HFFc6 (cell line): ENCODE results near the gene KRT81. TPM values are rescaled to one million over a fixed set of nuclear protein-coding genes. Genes with fewer than 3 reads are reported as not detected.

Source experiments
- DNase-seq: peaks from one replicate; pipeline ENCODE4 v3.0.0-alpha.2; 2018
- H3K27ac Mint-ChIP-seq: 2 replicates; pipeline ENCODE4 v1.8.0; 2020; ENCODE audit warnings: mild to moderate bottlenecking, mixed read lengths
- H3K27me3 Mint-ChIP-seq: 2 replicates; pipeline ENCODE4 v1.8.0; 2021; ENCODE audit warnings: mild to moderate bottlenecking, moderate library complexity, mixed read lengths; ENCODE audit not compliant: insufficient read depth
- H3K36me3 Mint-ChIP-seq: 2 replicates; pipeline ENCODE4 v1.8.0; 2021; ENCODE audit warnings: low read depth, mixed read lengths
- H3K4me1 Mint-ChIP-seq: 2 replicates; pipeline ENCODE4 v1.8.0; 2020; ENCODE audit warnings: low read depth, mixed read lengths
- H3K4me3 Mint-ChIP-seq: 2 replicates; pipeline ENCODE4 v1.8.0; 2020; ENCODE audit warnings: mild to moderate bottlenecking, moderate library complexity, mixed read lengths
- H3K9me3 Mint-ChIP-seq: 2 replicates; pipeline ENCODE4 v1.8.0; 2020; ENCODE audit warnings: mild to moderate bottlenecking, mixed read lengths
- CTCF ChIP-seq: fragments of 200-600 bp; sonication (generic); IDR thresholded peaks from 2 replicates; pipeline ENCODE4 v1.5.0; 2021; ENCODE audit warnings: antibody characterized with exemption, mild to moderate bottlenecking
- total RNA-seq, 6 experiments: library from RNA; stranded (reverse); fragmentation: NEBNext Ultra II Directional; extraction: Animal tissue kit (Norgen Biotek cat#: 25700); gene quantifications; 2 replicates in 1 of 6; 3 replicates in 5 of 6; pipeline ENCODE4 v1.2.3, GENCODE V29; 2021

Gene KRT81
- total RNA-seq, 6 experiments from 2014 or later = 0.34 to 0.84 (median 0.70) TPM

GRCh38 chr12:52285172-52285745 is 6.1 kb downstream of the KRT81 start:
- TF ChIP-seq CTCF = no peak
- Mint-ChIP-seq H3K36me3 (peaks cover 5% of the 10 kb centered on the region; the same call in 1 of the 2 replicates), H3K4me1 (peaks cover 79% of the 10 kb centered on the region), H3K27ac (peak overlapping the region; percentile 63), H3K4me3 (no peak overlapping the region), H3K9me3 (no peaks in the 10 kb centered on the region), H3K27me3 (peaks cover 2% of the 10 kb centered on the region; the same call in 1 of the 2 replicates)
- DNase-seq = peak; percentile 75

GRCh38 chr12:52284562-52285171 is 6.7 kb downstream of the KRT81 start:
- peak overlapping the region; percentile 63 for H3K27ac Mint-ChIP-seq
- peaks cover 5% of the 10 kb centered on the region; the same call in 1 of the 2 replicates for H3K36me3 Mint-ChIP-seq
- DNase-seq = no peak
- peaks cover 2% of the 10 kb centered on the region; the same call in 1 of the 2 replicates for H3K27me3 Mint-ChIP-seq
- H3K4me3 Mint-ChIP-seq = no peak overlapping the region
- peaks cover 85% of the 10 kb centered on the region for H3K4me1 Mint-ChIP-seq
- H3K9me3 Mint-ChIP-seq = no peaks in the 10 kb centered on the region
- no peak for TF ChIP-seq CTCF

- Mint-ChIP-seq H3K27ac (peak overlapping the region; percentile 99), H3K27me3 (peaks cover 2% of the 10 kb centered on the region), H3K4me1 (peaks cover 83% of the 10 kb centered on the region), H3K4me3 (peak overlapping the region; percentile 76), H3K9me3 (no peaks in the 10 kb centered on the region), H3K36me3 (peaks cover 5% of the 10 kb centered on the region; the same call in 1 of the 2 replicates)
- DNase-seq = peak; percentile 95
- no peak for TF ChIP-seq CTCF
Observed at GRCh38 chr12:52280796-52281560, 10.4 kb downstream of the KRT81 start.

GRCh38 chr12:52280319-52280795 is 11.0 kb downstream of the KRT81 start:
- Mint-ChIP-seq H3K27me3 (peaks cover 2% of the 10 kb centered on the region), H3K9me3 (no peaks in the 10 kb centered on the region), H3K4me1 (peaks cover 77% of the 10 kb centered on the region), H3K4me3 (peak overlapping the region; percentile 76), H3K27ac (peak overlapping the region; percentile 99), H3K36me3 (peaks cover 5% of the 10 kb centered on the region; the same call in 1 of the 2 replicates)
- TF ChIP-seq CTCF = no peak
- peak; percentile 90 for DNase-seq

GRCh38 chr12:52279422-52280318 is 11.7 kb downstream of the KRT81 start:
- Mint-ChIP-seq H3K4me1 (peaks cover 70% of the 10 kb centered on the region), H3K36me3 (peaks cover 5% of the 10 kb centered on the region; the same call in 1 of the 2 replicates), H3K27me3 (peaks cover 5% of the 10 kb centered on the region), H3K9me3 (no peaks in the 10 kb centered on the region), H3K4me3 (peak overlapping the region; percentile 76), H3K27ac (peak overlapping the region; percentile 99)
- DNase-seq = peak; percentile 14
- no peak for TF ChIP-seq CTCF
